Karpas-422 (cell line): Measurements from ENCODE around the gene NET1. TPM values are rescaled to one million over a fixed set of nuclear protein-coding genes. Genes with fewer than 3 reads are reported as not detected.

ENCODE experiments used
- DNase-seq: peaks from one replicate; pipeline ENCODE4 v3.0.0-alpha.2; 2015
- H2AFZ ChIP-seq: fragments of 200-600 bp; sonication (generic); 2 replicates; pipeline ENCODE4 v1.6.1; 2014; ENCODE audit warnings: antibody characterized with exemption, low read length, mixed read lengths
- H3K27ac ChIP-seq: fragments of 200-600 bp; sonication (generic); 2 replicates; pipeline ENCODE4 v1.5.1; 2014; ENCODE audit warnings: mild to moderate bottlenecking, low read length, moderate library complexity
- H3K27me3 ChIP-seq: fragments of 200-600 bp; sonication (generic); 2 replicates; pipeline ENCODE4 v1.6.1; 2014; ENCODE audit warnings: low read length, mixed read lengths
- H3K36me3 ChIP-seq: fragments of 200-600 bp; sonication (generic); 2 replicates; pipeline ENCODE4 v1.6.1; 2014; ENCODE audit warnings: low read length, mixed read lengths; ENCODE audit not compliant: insufficient read depth
- H3K4me1 ChIP-seq: fragments of 200-600 bp; sonication (generic); 2 replicates; pipeline ENCODE4 v1.6.1; 2014; ENCODE audit warnings: mild to moderate bottlenecking, low read length, mixed read lengths
- H3K4me2 ChIP-seq: fragments of 200-600 bp; sonication (generic); 2 replicates; pipeline ENCODE4 v1.6.1; 2014; ENCODE audit warnings: low read length, low read depth, mild to moderate bottlenecking; ENCODE audit not compliant: poor library complexity, severe bottlenecking
- H3K4me3 ChIP-seq: fragments of 200-600 bp; sonication (generic); 2 replicates; pipeline ENCODE4 v1.5.1; 2014; ENCODE audit warnings: mild to moderate bottlenecking, antibody characterized with exemption, low read length, mixed read lengths
- H3K79me2 ChIP-seq: fragments of 200-600 bp; sonication (generic); 2 replicates; pipeline ENCODE4 v1.6.1; 2014; ENCODE audit warnings: mild to moderate bottlenecking, low read length, mixed read lengths
- H3K9ac ChIP-seq: fragments of 200-600 bp; sonication (generic); 2 replicates; pipeline ENCODE4 v1.6.0; 2014; ENCODE audit warnings: low read length
- H3K9me2 ChIP-seq: fragments of 200-600 bp; sonication (generic), shearing (Covaris generic); replicated peaks from 2 replicates; pipeline ENCODE4 v1.6.0; 2014; ENCODE audit warnings: mild to moderate bottlenecking, low read length, moderate library complexity; ENCODE audit not compliant: insufficient read depth
- H3K9me3 ChIP-seq: fragments of 300-700, 200-600 bp; sonication (generic); 2 replicates; pipeline ENCODE4 v1.6.1; 2014; ENCODE audit warnings: low read length, mixed read lengths
- H4K20me1 ChIP-seq: fragments of 200-600 bp; sonication (generic); 2 replicates; pipeline ENCODE4 v1.6.1; 2014; ENCODE audit warnings: mild to moderate bottlenecking, antibody characterized with exemption, low read length, low read depth; ENCODE audit not compliant: insufficient read depth
- total RNA-seq: library from RNA; depleted of rRNA; stranded (reverse); fragments of >200 nt; shearing (Covaris generic); gene quantifications from 2 replicates; pipeline ENCODE4 v1.2.3, GENCODE V29; 2014; ENCODE audit warnings: low replicate concordance

The NET1 gene
- total RNA-seq, 1 experiment from 2014 or later, result 37.2 TPM

DNA sequence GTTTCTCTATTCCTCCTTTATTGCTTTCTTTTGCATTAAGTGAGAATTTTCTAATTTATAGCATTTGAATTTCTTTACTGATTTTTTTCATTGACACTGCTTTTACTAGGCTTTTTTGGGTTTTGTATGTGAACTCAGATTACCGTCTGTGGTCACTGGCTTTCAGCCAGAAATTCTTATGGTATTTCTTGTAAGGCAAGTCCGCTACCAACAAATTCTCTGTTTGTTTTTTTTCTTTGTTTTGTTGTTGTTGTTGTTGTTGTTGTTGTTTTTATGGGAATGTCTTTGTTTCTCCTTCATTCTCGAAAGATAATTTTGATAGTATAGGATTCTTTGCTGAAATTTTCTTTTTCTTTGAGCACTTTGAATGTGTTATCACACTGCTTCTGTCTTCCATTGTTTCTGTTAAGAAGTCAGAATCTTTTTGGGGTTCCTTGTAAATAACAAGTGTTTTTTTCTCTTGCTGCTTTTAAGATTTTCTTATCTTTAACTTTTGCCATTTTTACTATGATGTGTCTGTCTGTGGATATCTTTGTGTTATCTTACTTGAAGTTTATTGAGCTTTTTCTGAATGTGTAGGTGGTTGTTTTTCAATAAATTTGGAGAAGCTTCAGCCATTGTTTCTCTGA, 7.2 kb downstream of the NET1 start:
- H3K79me2 ChIP-seq, result peaks cover 99% of the 10 kb centered on the region
- no peak overlapping the region for H3K9ac ChIP-seq
- no peaks in the 10 kb centered on the region for H4K20me1 ChIP-seq
- H3K27me3 ChIP-seq, result no peaks in the 10 kb centered on the region
- DNase-seq, result no peak
- no peak overlapping the region for H2AFZ ChIP-seq
- peaks cover 6% of the 10 kb centered on the region for H3K4me1 ChIP-seq
- no peaks in the 10 kb centered on the region for H3K9me2 ChIP-seq
- H3K4me2 ChIP-seq, result no peak overlapping the region
- H3K27ac ChIP-seq, result no peak overlapping the region
- no peak overlapping the region for H3K4me3 ChIP-seq
- H3K9me3 ChIP-seq, result peaks cover 4% of the 10 kb centered on the region
- no peaks in the 10 kb centered on the region for H3K36me3 ChIP-seq

DNA sequence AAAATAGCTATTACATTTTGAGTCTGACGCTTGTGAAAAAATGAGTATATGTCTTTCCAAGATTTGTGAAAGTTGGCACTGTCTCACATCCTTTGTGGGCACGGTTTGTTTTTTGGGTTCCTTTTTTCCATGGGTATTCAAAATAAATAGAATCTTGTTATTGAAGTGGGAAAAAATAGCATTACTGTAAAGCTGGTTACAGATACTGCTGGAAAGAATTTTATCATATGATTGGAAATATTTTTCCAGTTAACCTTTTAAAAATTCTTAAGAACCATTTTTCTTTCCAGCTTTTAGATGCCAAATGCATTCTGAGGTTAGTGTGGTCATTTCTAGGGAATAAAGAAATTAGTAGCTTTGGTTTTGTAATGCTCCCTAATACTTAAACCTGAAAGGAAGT, 11.4 kb downstream of the NET1 start:
- Histone ChIP-seq H3K9me2 (no peaks in the 10 kb centered on the region), H2AFZ (no peak overlapping the region), H3K4me3 (no peak overlapping the region), H3K9me3 (no peaks in the 10 kb centered on the region; the same call in none of the 2 replicates), H3K27ac (no peak overlapping the region), H3K4me1 (peaks cover 13% of the 10 kb centered on the region), H3K4me2 (no peak overlapping the region), H4K20me1 (no peaks in the 10 kb centered on the region), H3K9ac (no peak overlapping the region), H3K36me3 (no peaks in the 10 kb centered on the region), H3K79me2 (peaks cover 92% of the 10 kb centered on the region), H3K27me3 (no peaks in the 10 kb centered on the region)
- DNase-seq, result no peak

DNA sequence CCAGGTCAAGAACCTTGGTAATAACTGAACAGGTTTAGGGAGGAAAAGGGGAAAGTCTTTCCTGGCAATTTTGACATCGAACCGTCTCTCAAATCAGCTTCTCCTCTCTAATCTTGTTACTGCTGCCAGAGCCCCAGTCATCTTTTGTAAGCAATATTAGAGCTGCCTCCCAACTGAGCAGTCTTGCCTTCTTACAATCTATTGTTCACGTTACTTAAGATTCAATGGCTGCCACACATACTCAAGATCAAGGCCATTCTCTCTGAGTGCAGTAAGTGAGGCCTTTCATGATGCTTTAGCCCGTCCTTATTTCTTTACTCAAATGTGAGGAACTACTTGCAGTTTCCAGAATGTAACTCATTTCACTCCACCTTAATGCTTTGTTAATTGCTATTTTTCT, 12.4 kb downstream of the NET1 start:
- Histone ChIP-seq H3K9me3 (no peaks in the 10 kb centered on the region), H2AFZ (no peak overlapping the region), H3K36me3 (peaks cover 8% of the 10 kb centered on the region; the same call in 1 of the 2 replicates), H3K9me2 (no peaks in the 10 kb centered on the region), H3K79me2 (peaks cover 88% of the 10 kb centered on the region), H3K9ac (no peak overlapping the region), H3K4me2 (no peak overlapping the region), H3K4me1 (peaks cover 13% of the 10 kb centered on the region), H4K20me1 (no peaks in the 10 kb centered on the region), H3K27me3 (no peaks in the 10 kb centered on the region), H3K4me3 (no peak overlapping the region), H3K27ac (no peak overlapping the region)
- DNase-seq, result no peak

GRCh38 chr10:5428133-5428532, 15.8 kb downstream of the NET1 start:
- no peaks in the 10 kb centered on the region for H3K9me2 ChIP-seq
- no peaks in the 10 kb centered on the region for H4K20me1 ChIP-seq
- no peak for DNase-seq
- H3K27ac ChIP-seq, result no peak overlapping the region
- H2AFZ ChIP-seq, result no peak overlapping the region
- no peak overlapping the region for H3K9ac ChIP-seq
- H3K79me2 ChIP-seq, result peaks cover 72% of the 10 kb centered on the region
- H3K9me3 ChIP-seq, result no peaks in the 10 kb centered on the region
- H3K27me3 ChIP-seq, result no peaks in the 10 kb centered on the region
- H3K4me3 ChIP-seq, result no peak overlapping the region
- H3K4me2 ChIP-seq, result no peak overlapping the region
- peaks cover 19% of the 10 kb centered on the region; the same call in 1 of the 2 replicates for H3K36me3 ChIP-seq
- peaks cover 13% of the 10 kb centered on the region for H3K4me1 ChIP-seq

GRCh38 chr10:5433182-5433581, 20.8 kb downstream of the NET1 start:
- Histone ChIP-seq H3K36me3 (peaks cover 19% of the 10 kb centered on the region; the same call in 1 of the 2 replicates), H3K4me2 (no peak overlapping the region), H3K4me1 (peaks cover 7% of the 10 kb centered on the region), H2AFZ (no peak overlapping the region), H3K9me3 (no peaks in the 10 kb centered on the region), H4K20me1 (no peaks in the 10 kb centered on the region), H3K27me3 (no peaks in the 10 kb centered on the region), H3K9ac (no peak overlapping the region), H3K9me2 (no peaks in the 10 kb centered on the region), H3K4me3 (no peak overlapping the region), H3K79me2 (peaks cover 53% of the 10 kb centered on the region), H3K27ac (no peak overlapping the region)
- no peak for DNase-seq

DNA sequence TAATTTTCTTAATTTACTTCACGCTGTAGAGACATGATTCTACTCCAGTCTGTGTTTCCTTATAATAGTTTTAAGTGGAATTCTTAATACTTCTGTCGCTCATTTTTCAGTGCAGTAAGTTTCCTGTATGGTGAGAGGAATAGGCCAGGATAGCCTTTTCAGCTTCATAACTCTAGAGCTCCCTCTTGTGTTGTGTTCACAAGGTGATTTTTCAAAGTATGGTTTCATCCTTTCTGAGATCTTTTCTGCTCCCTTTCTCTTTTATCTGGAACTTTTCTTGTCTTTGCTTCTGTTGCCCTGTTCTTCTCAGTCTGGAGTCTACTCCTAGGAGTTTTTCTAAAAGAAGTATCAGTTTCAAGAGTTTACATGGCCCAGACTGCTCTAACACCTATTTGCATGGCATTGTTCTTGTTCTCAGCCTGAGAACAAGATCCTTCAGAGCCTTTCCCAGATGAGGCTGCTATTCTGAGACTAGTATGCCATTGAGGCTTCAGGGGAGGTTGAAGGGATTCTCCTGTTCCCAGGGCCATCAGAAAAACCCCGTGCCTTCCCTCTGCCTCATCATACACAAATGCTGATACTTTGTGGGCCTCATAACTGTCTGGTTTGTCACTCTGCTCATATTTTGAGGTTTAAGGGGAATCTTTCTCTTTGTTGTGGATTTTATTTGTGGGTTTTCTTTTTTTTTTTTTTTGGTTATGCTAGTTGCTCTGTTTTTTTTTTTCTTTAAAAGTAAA, 21.8 kb downstream of the NET1 start:
- Histone ChIP-seq H3K27me3 (no peaks in the 10 kb centered on the region), H3K4me1 (peaks cover 7% of the 10 kb centered on the region), H3K27ac (no peak overlapping the region), H3K4me2 (no peak overlapping the region), H3K9me3 (no peaks in the 10 kb centered on the region), H3K9me2 (no peaks in the 10 kb centered on the region), H3K36me3 (peaks cover 16% of the 10 kb centered on the region; the same call in 1 of the 2 replicates), H3K9ac (no peak overlapping the region), H2AFZ (no peak overlapping the region), H3K79me2 (peaks cover 56% of the 10 kb centered on the region), H4K20me1 (no peaks in the 10 kb centered on the region), H3K4me3 (no peak overlapping the region)
- DNase-seq, result peak; percentile 76

DNA sequence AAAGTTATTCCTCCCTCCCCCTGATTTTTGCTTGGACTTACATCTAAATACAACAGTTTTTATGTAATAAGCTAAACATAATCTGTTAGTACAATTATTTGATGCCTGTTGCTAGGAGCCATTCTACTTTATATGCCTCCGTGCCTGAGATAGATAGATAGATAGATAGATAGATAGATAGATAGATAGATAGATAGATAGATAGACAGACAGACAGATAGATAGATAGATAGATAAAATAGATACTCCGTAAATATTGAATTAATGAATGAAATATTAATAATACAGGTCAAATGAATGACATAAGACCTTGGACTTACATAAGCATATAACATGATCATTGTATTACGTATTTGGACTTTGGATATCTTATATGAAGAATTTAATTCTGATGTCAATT, 23.0 kb downstream of the NET1 start:
- Histone ChIP-seq H3K4me1 (peaks cover 7% of the 10 kb centered on the region), H3K9me3 (no peaks in the 10 kb centered on the region), H3K9ac (no peak overlapping the region), H3K79me2 (peaks cover 51% of the 10 kb centered on the region), H3K36me3 (0 out of 2 replicates have a peak, but pooled peaks cover 6% of the 10 kb centered on the region), H3K4me3 (no peak overlapping the region), H3K4me2 (no peak overlapping the region), H2AFZ (no peak overlapping the region), H3K9me2 (no peaks in the 10 kb centered on the region), H4K20me1 (no peaks in the 10 kb centered on the region), H3K27ac (no peak overlapping the region), H3K27me3 (no peaks in the 10 kb centered on the region)
- DNase-seq, result no peak

DNA sequence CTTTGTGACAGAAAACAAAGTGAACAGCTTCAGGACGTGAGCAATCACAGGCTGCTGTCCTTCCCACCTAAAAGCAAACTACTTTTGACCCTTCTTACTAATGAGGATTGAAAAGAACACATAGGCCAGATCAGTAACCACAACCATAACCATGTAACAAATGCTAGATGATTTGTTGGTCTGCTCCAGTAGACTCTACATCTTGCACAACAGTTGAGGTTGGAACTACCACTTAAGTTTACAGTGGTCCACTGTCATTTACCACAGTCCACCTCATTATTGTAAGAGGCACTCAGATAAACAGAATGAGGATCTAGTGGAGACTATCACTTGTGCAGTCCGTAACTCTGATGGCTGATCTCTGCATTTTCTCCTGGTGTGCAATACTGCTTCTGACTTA, 27.8 kb downstream of the NET1 start:
- Histone ChIP-seq H3K9me3 (no peaks in the 10 kb centered on the region), H3K9me2 (no peaks in the 10 kb centered on the region), H3K4me3 (no peak overlapping the region), H3K27ac (no peak overlapping the region), H3K9ac (no peak overlapping the region), H3K4me2 (no peak overlapping the region), H3K79me2 (peaks cover 35% of the 10 kb centered on the region), H3K4me1 (peaks cover 34% of the 10 kb centered on the region), H4K20me1 (no peaks in the 10 kb centered on the region), H2AFZ (no peak overlapping the region), H3K27me3 (no peaks in the 10 kb centered on the region), H3K36me3 (no peaks in the 10 kb centered on the region)
- no peak for DNase-seq
